GM23338 (cell line): ENCODE measurements around the gene IFITM5. TPM values are rescaled to one million over a fixed set of nuclear protein-coding genes. Genes with fewer than 3 reads are reported as not detected.

Source experiments
- ATAC-seq: fragments of 200-7000 bp; cut with Tn5 transposase; 3 replicates; pipeline ENCODE4 v1.9.1; 2020
- DNase-seq: peaks from one replicate; pipeline ENCODE4 v3.0.0-alpha.2; 2015; ENCODE audit warnings: low spot score
- H2AFZ ChIP-seq: fragments of 200-600 bp; sonication (generic); 2 replicates; pipeline ENCODE4 v1.8.0; 2016; ENCODE audit warnings: antibody characterized with exemption, mild to moderate bottlenecking, moderate library complexity
- H3F3A ChIP-seq: fragments of 200-600 bp; sonication (generic); replicated peaks from 2 replicates; pipeline ENCODE4 v1.8.0; 2017; ENCODE audit warnings: antibody characterized with exemption, mixed run types, low read depth
- H3K27ac ChIP-seq: fragments of 200-600 bp; sonication (generic); 2 replicates; pipeline ENCODE4 v1.6.1; 2016; ENCODE audit warnings: low read depth
- H3K27me3 ChIP-seq: fragments of 200-600 bp; sonication (generic); 2 replicates; pipeline ENCODE4 v1.8.0; 2016; ENCODE audit warnings: mild to moderate bottlenecking, mixed run types, moderate library complexity; ENCODE audit not compliant: insufficient read depth
- H3K36me3 ChIP-seq: fragments of 200-600 bp; sonication (generic); 2 replicates; pipeline ENCODE4 v1.8.0; 2016; ENCODE audit warnings: mild to moderate bottlenecking; ENCODE audit not compliant: insufficient read depth
- H3K4me1 ChIP-seq: fragments of 200-600 bp; sonication (generic); 2 replicates; pipeline ENCODE4 v1.8.0; 2016; ENCODE audit warnings: mild to moderate bottlenecking, moderate library complexity; ENCODE audit not compliant: insufficient read depth
- H3K4me2 ChIP-seq: fragments of 200-600 bp; sonication (generic); 2 replicates; pipeline ENCODE4 v1.7.1; 2017; ENCODE audit warnings: mixed run types
- H3K4me3 ChIP-seq: fragments of 200-600 bp; sonication (generic); 2 replicates; pipeline ENCODE4 v1.6.1; 2016; ENCODE audit warnings: mixed run types
- H3K79me2 ChIP-seq: fragments of 200-600 bp; sonication (generic); replicated peaks from 2 replicates; pipeline ENCODE4 v1.8.0; 2017; ENCODE audit warnings: mild to moderate bottlenecking; ENCODE audit not compliant: insufficient read depth
- H3K9me2 ChIP-seq: fragments of 200-600 bp; sonication (generic); 2 replicates; pipeline ENCODE4 v1.8.0; 2017; ENCODE audit not compliant: insufficient read depth
- H4K20me1 ChIP-seq: fragments of 200-600 bp; sonication (generic); replicated peaks from 2 replicates; pipeline ENCODE4 v1.8.0; 2017; ENCODE audit warnings: mild to moderate bottlenecking; ENCODE audit not compliant: insufficient read depth
- H3K27ac Mint-ChIP-seq: 2 replicates; pipeline ENCODE4 v1.8.0; 2020; ENCODE audit warnings: inconsistent platforms, mild to moderate bottlenecking, moderate library complexity, mixed read lengths
- H3K27me3 Mint-ChIP-seq: 3 replicates; pipeline ENCODE4 v1.8.0; 2022; ENCODE audit warnings: low read depth, mild to moderate bottlenecking, moderate library complexity, mixed read lengths, inconsistent platforms; ENCODE audit not compliant: insufficient read depth, poor library complexity
- H3K36me3 Mint-ChIP-seq: 3 replicates; pipeline ENCODE4 v1.8.0; 2021; ENCODE audit warnings: low read depth, mild to moderate bottlenecking, inconsistent platforms, moderate library complexity, mixed read lengths
- H3K4me1 Mint-ChIP-seq: 3 replicates; pipeline ENCODE4 v1.8.0; 2020; ENCODE audit warnings: mild to moderate bottlenecking, inconsistent platforms, mixed read lengths
- H3K4me3 Mint-ChIP-seq: 3 replicates; pipeline ENCODE4 v1.8.0; 2021; ENCODE audit warnings: moderate library complexity, mild to moderate bottlenecking, inconsistent platforms, mixed read lengths
- H3K9me3 Mint-ChIP-seq: 3 replicates; pipeline ENCODE4 v1.8.0; 2020; ENCODE audit warnings: moderate library complexity, mild to moderate bottlenecking, inconsistent platforms, mixed read lengths
- CREB1 ChIP-seq: fragments of 250-450 bp; sonication (Bioruptor Pico); IDR thresholded peaks from 2 replicates; pipeline ENCODE4 v1.5.0; 2020; ENCODE audit warnings: low read depth, mild to moderate bottlenecking, moderate library complexity
- POLR2AphosphoS5 ChIP-seq: IDR thresholded peaks from 2 replicates; pipeline ENCODE4 v1.6.1; 2016; ENCODE audit warnings: antibody characterized with exemption, low read depth
- ZNF114 ChIP-seq: fragments of 250-450 bp; sonication (Bioruptor Pico); IDR thresholded peaks from 2 replicates; pipeline ENCODE4 v1.5.0; 2020; ENCODE audit warnings: mild to moderate bottlenecking, moderate library complexity
- ZNF331 ChIP-seq: fragments of 250-450 bp; sonication (Bioruptor Pico); IDR thresholded peaks from 2 replicates; pipeline ENCODE4 v1.5.0; 2020; ENCODE audit warnings: low read depth, mild to moderate bottlenecking, moderate library complexity
- polyA plus RNA-seq: library from polyadenylated mRNA; unstranded; fragments of >200 nt; fragmentation: Nextera tagmentation; extraction: Ambion mirVana; gene quantifications from 2 replicates; pipeline ENCODE4 v1.2.1, GENCODE V29; 2016
- total RNA-seq: library from RNA; depleted of rRNA; stranded (reverse); fragments of >200 nt; shearing (Covaris generic); gene quantifications from 2 replicates; pipeline ENCODE4 v1.2.3, GENCODE V29; 2014
- TF ChIP-seq, protein P1 (sequence below): IDR thresholded peaks from 2 replicates; pipeline ENCODE4 v1.6.1; 2016; ENCODE audit warnings: antibody characterized with exemption
- TF ChIP-seq, protein P2 (sequence below): fragments of 250-450 bp; sonication (Bioruptor Pico); IDR thresholded peaks from 2 replicates; pipeline ENCODE4 v1.5.0; 2020; ENCODE audit warnings: mild to moderate bottlenecking, moderate library complexity
- TF ChIP-seq, protein P3 (sequence below): IDR thresholded peaks from one replicate; pipeline ENCODE4 v1.6.1; 2018; ENCODE audit warnings: antibody characterized with exemption; ENCODE audit not compliant: unreplicated experiment

Gene IFITM5
- total and polyA plus RNA-seq, 2 experiments from 2014 or later = not detected

DNA sequence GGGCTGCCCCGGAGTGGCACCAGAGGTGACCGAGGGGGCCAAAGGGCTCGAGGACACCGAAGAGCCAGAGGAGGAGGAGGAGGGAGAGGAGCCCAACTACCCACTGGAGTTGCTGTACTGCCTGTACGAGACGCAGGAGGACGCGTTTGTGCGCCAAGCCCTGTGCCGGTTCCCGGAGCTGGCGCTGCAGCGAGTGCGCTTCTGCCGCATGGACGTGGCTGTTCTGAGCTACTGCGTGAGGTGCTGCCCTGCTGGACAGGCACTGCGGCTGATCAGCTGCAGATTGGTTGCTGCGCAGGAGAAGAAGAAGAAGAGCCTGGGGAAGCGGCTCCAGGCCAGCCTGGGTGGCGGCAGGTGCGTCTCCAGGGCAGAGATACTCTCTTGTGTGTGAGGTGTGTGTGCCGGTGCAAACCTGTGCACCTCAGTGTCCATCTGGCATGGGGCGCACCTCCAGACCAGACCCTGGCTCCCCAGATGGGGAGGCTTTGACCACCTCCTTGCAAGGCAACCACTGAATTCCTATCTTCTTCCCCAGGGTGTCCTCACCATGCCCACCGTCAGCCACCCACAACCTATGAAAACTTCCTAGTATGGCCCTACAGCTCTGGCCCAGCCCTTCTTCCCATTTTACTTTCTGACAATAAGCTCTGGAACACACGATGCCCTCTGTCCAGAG lies 17.7 kb downstream of the IFITM5 start:
- Histone ChIP-seq H3F3A (no peaks in the 10 kb centered on the region; the same call in 1 of the 2 replicates), H3K36me3 (no peaks in the 10 kb centered on the region), H3K79me2 (no peaks in the 10 kb centered on the region), H3K27me3 (peaks cover 60% of the 10 kb centered on the region), H2AFZ (no peak overlapping the region), H4K20me1 (no peaks in the 10 kb centered on the region), H3K9me2 (no peaks in the 10 kb centered on the region), H3K4me2 (no peak overlapping the region), H3K4me3 (no peak overlapping the region), H3K27ac (no peak overlapping the region), H3K4me1 (no peaks in the 10 kb centered on the region)
- DNase-seq (no peak), ATAC-seq (no peak)
- H3K27ac Mint-ChIP-seq = no peak overlapping the region
- TF ChIP-seq ZNF114 (CRISPR knock-in tag) (no peak), ZNF331 (CRISPR knock-in tag) (no peak), POLR2AphosphoS5 (no peak), CREB1 (CRISPR knock-in tag) (no peak)
- TF ChIP-seq, protein P1, sequence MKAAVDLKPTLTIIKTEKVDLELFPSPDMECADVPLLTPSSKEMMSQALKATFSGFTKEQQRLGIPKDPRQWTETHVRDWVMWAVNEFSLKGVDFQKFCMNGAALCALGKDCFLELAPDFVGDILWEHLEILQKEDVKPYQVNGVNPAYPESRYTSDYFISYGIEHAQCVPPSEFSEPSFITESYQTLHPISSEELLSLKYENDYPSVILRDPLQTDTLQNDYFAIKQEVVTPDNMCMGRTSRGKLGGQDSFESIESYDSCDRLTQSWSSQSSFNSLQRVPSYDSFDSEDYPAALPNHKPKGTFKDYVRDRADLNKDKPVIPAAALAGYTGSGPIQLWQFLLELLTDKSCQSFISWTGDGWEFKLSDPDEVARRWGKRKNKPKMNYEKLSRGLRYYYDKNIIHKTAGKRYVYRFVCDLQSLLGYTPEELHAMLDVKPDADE = no peak
- TF ChIP-seq, protein P2, sequence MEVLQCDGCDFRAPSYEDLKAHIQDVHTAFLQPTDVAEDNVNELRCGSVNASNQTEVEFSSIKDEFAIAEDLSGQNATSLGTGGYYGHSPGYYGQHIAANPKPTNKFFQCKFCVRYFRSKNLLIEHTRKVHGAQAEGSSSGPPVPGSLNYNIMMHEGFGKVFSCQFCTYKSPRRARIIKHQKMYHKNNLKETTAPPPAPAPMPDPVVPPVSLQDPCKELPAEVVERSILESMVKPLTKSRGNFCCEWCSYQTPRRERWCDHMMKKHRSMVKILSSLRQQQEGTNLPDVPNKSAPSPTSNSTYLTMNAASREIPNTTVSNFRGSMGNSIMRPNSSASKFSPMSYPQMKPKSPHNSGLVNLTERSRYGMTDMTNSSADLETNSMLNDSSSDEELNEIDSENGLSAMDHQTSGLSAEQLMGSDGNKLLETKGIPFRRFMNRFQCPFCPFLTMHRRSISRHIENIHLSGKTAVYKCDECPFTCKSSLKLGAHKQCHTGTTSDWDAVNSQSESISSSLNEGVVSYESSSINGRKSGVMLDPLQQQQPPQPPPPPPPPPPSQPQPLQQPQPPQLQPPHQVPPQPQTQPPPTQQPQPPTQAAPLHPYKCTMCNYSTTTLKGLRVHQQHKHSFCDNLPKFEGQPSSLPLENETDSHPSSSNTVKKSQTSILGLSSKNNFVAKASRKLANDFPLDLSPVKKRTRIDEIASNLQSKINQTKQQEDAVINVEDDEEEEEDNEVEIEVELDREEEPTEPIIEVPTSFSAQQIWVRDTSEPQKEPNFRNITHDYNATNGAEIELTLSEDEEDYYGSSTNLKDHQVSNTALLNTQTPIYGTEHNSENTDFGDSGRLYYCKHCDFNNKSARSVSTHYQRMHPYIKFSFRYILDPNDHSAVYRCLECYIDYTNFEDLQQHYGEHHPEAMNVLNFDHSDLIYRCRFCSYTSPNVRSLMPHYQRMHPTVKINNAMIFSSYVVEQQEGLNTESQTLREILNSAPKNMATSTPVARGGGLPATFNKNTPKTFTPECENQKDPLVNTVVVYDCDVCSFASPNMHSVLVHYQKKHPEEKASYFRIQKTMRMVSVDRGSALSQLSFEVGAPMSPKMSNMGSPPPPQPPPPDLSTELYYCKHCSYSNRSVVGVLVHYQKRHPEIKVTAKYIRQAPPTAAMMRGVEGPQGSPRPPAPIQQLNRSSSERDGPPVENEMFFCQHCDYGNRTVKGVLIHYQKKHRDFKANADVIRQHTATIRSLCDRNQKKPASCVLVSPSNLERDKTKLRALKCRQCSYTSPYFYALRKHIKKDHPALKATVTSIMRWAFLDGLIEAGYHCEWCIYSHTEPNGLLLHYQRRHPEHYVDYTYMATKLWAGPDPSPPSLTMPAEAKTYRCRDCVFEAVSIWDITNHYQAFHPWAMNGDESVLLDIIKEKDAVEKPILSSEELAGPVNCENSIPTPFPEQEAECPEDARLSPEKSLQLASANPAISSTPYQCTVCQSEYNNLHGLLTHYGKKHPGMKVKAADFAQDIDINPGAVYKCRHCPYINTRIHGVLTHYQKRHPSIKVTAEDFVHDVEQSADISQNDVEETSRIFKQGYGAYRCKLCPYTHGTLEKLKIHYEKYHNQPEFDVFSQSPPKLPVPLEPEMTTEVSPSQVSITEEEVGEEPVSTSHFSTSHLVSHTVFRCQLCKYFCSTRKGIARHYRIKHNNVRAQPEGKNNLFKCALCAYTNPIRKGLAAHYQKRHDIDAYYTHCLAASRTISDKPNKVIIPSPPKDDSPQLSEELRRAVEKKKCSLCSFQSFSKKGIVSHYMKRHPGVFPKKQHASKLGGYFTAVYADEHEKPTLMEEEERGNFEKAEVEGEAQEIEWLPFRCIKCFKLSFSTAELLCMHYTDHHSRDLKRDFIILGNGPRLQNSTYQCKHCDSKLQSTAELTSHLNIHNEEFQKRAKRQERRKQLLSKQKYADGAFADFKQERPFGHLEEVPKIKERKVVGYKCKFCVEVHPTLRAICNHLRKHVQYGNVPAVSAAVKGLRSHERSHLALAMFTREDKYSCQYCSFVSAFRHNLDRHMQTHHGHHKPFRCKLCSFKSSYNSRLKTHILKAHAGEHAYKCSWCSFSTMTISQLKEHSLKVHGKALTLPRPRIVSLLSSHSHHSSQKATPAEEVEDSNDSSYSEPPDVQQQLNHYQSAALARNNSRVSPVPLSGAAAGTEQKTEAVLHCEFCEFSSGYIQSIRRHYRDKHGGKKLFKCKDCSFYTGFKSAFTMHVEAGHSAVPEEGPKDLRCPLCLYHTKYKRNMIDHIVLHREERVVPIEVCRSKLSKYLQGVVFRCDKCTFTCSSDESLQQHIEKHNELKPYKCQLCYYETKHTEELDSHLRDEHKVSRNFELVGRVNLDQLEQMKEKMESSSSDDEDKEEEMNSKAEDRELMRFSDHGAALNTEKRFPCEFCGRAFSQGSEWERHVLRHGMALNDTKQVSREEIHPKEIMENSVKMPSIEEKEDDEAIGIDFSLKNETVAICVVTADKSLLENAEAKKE (CRISPR knock-in tag) = no peak
- TF ChIP-seq, protein P3, sequence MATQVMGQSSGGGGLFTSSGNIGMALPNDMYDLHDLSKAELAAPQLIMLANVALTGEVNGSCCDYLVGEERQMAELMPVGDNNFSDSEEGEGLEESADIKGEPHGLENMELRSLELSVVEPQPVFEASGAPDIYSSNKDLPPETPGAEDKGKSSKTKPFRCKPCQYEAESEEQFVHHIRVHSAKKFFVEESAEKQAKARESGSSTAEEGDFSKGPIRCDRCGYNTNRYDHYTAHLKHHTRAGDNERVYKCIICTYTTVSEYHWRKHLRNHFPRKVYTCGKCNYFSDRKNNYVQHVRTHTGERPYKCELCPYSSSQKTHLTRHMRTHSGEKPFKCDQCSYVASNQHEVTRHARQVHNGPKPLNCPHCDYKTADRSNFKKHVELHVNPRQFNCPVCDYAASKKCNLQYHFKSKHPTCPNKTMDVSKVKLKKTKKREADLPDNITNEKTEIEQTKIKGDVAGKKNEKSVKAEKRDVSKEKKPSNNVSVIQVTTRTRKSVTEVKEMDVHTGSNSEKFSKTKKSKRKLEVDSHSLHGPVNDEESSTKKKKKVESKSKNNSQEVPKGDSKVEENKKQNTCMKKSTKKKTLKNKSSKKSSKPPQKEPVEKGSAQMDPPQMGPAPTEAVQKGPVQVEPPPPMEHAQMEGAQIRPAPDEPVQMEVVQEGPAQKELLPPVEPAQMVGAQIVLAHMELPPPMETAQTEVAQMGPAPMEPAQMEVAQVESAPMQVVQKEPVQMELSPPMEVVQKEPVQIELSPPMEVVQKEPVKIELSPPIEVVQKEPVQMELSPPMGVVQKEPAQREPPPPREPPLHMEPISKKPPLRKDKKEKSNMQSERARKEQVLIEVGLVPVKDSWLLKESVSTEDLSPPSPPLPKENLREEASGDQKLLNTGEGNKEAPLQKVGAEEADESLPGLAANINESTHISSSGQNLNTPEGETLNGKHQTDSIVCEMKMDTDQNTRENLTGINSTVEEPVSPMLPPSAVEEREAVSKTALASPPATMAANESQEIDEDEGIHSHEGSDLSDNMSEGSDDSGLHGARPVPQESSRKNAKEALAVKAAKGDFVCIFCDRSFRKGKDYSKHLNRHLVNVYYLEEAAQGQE = no peak
- H3K27me3 Mint-ChIP-seq = peaks cover 59% of the 10 kb centered on the region
- H3K4me3 Mint-ChIP-seq = no peak overlapping the region; the same call in 2 of the 3 replicates
- no peaks in the 10 kb centered on the region; the same call in 2 of the 3 replicates for H3K36me3 Mint-ChIP-seq
- H3K9me3 Mint-ChIP-seq = no peaks in the 10 kb centered on the region
- H3K4me1 Mint-ChIP-seq = peaks cover 24% of the 10 kb centered on the region
